Measurements from ENCODE around the gene COL5A1.
"Not testable (repeated sequence)": the region's sequence is repeated elsewhere in the genome, so short reads cannot be mapped to it uniquely, and the experiment has no call there.

The COL5A1 gene

GRCh38 chr9:134710271-134710540, 68.6 kb downstream of the COL5A1 start:
- DNase-seq (ENCODE audit: low read depth), result no peak

- no peak for DNase-seq (ENCODE audit: low read depth)
Observed at GRCh38 chr9:134710901-134711300, 69.3 kb downstream of the COL5A1 start.

GRCh38 chr9:134712243-134712642, 70.6 kb downstream of the COL5A1 start:
- no peak for DNase-seq (ENCODE audit: low read depth)

GRCh38 chr9:134712926-134713325, 71.3 kb downstream of the COL5A1 start:
- no peak for DNase-seq (ENCODE audit: low read depth)

- not testable (repeated sequence) for DNase-seq (ENCODE audit: low read depth)
Observed at GRCh38 chr9:134715536-134715935, 73.9 kb downstream of the COL5A1 start.

GRCh38 chr9:134716067-134716466, 74.5 kb downstream of the COL5A1 start:
- DNase-seq (ENCODE audit: low read depth), result no peak

- no peak for DNase-seq (ENCODE audit: low read depth)
Observed at GRCh38 chr9:134717056-134717455, 75.5 kb downstream of the COL5A1 start.

- no peak for DNase-seq (ENCODE audit: low read depth)
Observed at GRCh38 chr9:134717924-134718645, 76.5 kb downstream of the COL5A1 start.

GRCh38 chr9:134719331-134719730, 77.7 kb downstream of the COL5A1 start:
- DNase-seq (ENCODE audit: low read depth), result no peak

GRCh38 chr9:134720136-134720753, 78.6 kb downstream of the COL5A1 start:
- no peak for DNase-seq (ENCODE audit: low read depth)

GRCh38 chr9:134720796-134721195, 79.2 kb downstream of the COL5A1 start:
- no peak for DNase-seq (ENCODE audit: low read depth)

- DNase-seq (ENCODE audit: low read depth), result no peak
Observed at GRCh38 chr9:134721344-134721743, 79.7 kb downstream of the COL5A1 start.

- DNase-seq (ENCODE audit: low read depth), result no peak
Observed at GRCh38 chr9:134722120-134722701, 80.6 kb downstream of the COL5A1 start.

GRCh38 chr9:134723037-134723436, 81.4 kb downstream of the COL5A1 start:
- DNase-seq (ENCODE audit: low read depth), result no peak

GRCh38 chr9:134723491-134724190, 82.0 kb downstream of the COL5A1 start:
- DNase-seq (ENCODE audit: low read depth), result no peak

GRCh38 chr9:134724202-134724911, 82.8 kb downstream of the COL5A1 start:
- DNase-seq (ENCODE audit: low read depth), result no peak

GRCh38 chr9:134724912-134725604, 83.5 kb downstream of the COL5A1 start:
- DNase-seq (ENCODE audit: low read depth), result no peak

GRCh38 chr9:134725605-134725940, 84.0 kb downstream of the COL5A1 start:
- no peak for DNase-seq (ENCODE audit: low read depth)

- DNase-seq (ENCODE audit: low read depth), result no peak
Observed at GRCh38 chr9:134726026-134726721, 84.6 kb downstream of the COL5A1 start.

GRCh38 chr9:134726722-134727034, 85.1 kb downstream of the COL5A1 start:
- DNase-seq (ENCODE audit: low read depth), result no peak

GRCh38 chr9:134728021-134728795, 86.6 kb downstream of the COL5A1 start:
- DNase-seq (ENCODE audit: low read depth), result no peak
